Measurements from ENCODE around the gene ENTREP3.

ENTREP3 gene

DNA sequence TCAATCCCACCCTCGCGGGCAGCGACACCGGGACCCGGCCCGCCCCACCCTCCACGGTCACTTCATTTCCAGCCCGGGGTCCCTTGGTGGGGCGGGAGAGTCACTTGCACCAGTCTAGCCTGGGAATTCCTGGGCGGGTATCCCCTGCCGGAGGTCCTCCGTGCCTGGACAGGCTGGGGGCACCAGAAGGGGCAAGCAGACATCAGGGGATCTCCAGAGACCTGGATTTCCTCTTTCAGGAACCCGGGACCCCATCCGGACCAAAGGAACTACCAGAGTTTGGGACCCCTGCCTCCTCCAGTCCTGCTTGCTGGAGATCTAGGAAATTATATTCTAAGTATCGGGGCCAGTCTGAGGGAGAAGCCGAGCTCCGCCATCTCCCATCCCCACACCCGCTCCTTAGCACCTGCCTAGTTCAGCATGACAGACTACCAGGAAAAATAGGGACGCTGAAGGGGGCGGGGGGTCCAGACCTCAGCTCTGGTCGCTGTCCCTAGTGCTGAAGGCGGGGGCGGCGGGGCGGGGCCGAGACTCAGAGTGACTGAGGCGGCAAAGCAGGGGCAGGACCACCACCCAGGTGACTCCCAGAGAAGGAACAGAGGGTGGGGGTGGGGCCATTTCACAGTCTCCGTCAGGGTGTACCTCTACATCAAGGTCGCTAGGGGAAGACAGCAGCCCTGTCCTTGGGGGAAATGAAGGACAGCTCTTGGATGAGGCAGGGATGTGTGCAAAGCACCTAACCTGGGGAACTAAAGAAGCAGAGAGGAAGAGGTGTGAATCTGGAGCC is 22.8 kb upstream of the ENTREP3 start:
- DNase-seq: peak; percentile 88

DNA sequence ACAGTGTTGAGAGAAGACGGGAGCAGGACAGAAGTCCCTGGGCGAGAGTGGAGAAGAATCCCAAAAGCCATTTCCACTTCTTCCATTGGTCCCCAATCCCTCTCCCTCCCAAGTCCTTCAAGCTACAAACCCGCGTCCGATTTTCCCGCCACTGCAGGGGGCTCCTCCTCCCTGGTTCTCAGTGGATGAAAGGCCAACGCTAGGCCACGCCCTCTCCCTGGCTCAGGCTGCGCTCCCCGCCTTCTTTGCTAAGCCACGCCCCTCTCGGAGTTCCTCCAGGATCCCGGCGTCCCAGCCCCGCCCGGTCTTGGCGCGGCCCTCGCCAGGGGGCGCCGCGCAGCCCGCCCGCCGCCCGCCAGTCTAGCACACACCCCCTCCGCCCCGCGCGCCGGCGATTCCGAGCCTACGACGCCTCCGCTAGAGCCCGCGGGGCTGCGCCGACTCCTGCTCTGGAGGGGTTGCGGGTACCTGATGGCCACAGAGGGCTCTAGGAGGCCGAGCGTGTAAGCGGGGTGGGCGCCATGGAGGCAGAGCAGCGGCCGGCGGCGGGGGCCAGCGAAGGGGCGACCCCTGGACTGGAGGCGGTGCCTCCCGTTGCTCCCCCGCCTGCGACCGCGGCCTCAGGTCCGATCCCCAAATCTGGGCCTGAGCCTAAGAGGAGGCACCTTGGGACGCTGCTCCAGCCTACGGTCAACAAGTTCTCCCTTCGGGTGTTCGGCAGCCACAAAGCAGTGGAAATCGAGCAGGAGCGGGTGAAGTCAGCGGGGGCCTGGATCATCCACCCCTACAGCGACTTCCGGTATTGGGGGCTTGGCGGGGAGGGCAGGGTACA is 22.0 kb upstream of the ENTREP3 start, which contains the start of gene HCN3:
Gene HCN3 (plus strand): TSS at position 394 of the 832 bp plus-strand sequence. CDS start 128 bp downstream, at position 522.
- DNase-seq: peak; percentile 98

DNA sequence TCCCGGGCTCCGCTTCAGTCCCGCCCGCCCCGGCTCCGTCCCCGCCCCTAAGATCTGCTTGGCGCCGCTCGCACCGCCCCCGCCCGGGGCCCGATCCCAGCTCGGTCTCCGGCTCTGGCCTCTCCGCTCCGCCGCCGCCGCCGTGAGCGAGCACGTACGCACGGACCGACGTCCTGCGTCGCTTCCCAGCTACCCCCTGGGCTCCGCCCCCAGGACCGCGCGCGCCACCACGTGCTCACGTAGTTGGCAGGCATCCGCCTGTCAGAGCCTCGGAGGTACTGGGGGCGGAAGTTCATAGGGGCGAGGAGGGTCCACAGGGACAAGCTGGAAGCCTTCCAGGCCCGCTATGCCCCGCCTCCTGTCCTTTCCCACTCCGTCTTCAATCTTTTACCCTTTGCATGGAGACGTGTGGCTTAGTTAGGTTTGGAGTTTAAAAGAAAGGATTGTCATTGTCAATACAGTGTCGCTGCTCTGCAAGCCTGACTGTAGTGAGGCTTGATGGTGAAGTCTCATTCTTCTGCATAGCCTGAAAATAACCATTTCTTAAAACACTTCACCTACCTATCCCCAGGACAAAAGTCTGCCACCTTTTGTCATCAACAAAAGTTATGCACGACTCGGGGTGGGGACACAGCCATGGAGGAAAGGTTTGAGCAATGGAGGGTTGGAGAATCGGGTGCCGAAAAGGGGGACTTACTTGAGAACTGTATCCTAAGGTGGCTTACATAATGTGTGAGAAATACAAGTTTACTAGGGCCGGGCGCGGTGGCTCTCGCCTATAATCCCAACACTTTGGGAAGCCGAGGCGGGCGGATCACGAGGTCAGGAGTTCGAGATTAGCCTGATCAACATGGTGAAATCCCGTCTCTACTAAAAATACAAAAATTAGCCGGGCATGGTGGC is 18.3 kb upstream of the ENTREP3 start, which contains the start of gene CLK2:
Gene CLK2 (minus strand): TSS at position 162 of the 903 bp plus-strand sequence. CDS start 2,527 bp downstream, outside the sequence.
- peak; percentile 98 for DNase-seq

DNA sequence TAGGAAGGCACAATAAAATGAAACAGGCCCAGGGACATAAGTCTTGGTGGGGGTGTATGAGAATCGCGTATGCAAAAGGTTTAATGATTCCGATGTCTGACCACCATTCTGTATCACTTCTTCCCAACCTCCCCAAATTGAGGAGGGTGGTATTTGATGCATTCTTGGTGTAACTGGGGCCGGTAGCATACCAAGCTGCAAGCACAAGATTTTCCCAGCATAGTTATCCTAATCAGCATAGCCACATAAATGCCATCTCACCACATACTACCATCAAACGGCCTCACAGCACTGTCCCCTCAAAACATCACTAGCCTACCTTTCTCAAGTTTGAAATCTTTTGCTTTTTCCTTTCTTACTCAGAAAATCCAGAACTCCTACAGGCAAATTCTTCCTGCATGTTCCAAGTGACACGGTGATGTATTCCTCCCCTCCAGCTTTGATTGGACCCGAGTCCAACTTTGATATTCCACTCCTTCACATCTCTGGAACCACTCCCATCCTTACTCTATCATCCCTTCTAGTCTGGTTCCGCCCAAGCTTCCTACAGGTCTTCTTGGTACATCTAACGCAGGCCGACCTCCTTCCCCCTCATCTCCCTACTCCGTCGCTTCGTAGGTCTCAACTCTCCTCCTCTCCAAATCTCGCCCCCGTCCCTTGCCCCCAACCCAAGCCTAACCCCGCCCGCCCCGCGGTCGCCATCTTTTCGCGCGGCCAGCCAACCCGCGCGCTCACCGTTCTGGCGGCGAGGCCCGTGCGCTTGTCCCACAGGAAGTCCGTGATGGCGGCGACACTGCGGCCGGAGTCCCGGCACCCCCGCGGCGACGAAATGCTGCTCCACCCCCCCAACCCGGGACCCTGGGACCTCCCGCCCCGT is 17.4 kb upstream of the ENTREP3 start:
- peak; percentile 78 for DNase-seq

DNA sequence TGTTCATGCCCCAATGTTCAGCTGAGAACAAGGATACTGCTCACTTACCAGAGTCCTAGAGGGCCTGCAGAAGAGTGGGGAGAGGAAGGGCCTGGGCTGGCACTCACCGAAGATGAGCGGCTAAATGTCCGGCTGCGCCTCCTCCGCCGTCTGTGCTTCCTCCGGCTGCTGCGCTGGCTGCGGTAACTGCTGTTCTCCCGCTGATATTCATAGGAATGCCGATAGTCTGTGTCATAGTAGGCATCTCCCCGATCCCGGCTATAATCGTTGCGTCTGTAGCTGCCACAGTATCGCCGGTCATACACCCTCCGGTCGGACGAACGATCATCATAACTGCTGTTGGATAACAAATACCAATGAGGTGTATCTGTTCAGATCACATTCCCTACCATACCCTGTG is 14.1 kb upstream of the ENTREP3 start:
- DNase-seq: no peak

DNA sequence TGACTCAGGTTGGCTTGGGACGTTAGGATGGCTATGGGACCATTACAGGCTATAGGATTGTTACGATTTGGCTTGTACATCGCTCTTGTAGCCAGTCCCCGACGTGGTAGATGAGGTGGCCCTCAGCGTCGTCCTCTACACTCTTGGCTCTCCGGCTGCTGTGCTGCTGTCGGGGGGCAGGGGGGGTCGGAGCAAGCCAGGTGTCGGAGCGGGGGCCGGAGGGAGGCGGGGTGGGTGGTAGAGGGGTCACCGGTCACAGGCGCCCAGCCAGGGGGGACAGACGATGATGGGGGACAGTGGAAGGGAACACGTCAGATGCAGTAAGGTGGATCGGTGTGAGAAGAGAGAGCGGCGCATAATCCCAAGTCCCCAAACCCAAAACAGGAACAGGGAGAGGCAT is 13.3 kb upstream of the ENTREP3 start:
- no peak for DNase-seq

DNA sequence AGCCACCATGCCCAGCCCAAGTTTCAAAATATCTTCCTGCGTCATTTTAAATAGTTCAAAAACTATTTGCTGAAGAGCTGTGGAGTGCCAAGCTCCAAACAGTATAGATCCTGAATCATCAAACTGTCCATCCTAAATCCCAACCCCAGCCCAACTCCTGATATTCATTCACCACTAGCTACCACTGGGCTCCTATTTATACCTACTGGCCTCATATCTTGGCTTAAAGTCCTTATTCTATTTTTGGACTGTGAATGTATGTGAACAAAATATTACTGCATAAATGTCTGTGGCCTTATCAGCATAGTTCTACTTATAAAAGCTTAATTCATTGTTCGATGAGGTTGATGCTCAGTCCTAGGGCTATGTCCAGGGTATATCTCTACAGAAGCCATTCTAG is 12.1 kb upstream of the ENTREP3 start:
- no peak for DNase-seq

DNA sequence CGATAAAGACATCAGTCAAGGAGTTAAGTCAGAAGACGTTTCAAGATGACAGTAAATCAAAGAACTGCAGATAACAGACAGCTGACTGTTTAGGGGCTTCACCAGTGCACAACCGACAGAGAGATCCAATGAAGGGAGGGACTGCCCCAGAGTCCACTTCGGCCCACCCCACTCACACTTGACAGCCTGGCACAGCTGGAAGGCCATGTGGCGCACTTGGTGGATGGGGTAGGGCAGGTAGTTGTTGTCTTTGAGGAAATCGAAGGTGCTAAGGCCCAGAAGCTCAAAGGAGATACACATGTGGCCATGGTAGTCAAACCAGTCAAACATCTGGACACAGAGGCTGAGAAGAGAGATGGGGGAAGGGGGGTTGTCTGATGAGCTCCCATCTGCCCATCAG is 11.3 kb upstream of the ENTREP3 start:
- no peak for DNase-seq

DNA sequence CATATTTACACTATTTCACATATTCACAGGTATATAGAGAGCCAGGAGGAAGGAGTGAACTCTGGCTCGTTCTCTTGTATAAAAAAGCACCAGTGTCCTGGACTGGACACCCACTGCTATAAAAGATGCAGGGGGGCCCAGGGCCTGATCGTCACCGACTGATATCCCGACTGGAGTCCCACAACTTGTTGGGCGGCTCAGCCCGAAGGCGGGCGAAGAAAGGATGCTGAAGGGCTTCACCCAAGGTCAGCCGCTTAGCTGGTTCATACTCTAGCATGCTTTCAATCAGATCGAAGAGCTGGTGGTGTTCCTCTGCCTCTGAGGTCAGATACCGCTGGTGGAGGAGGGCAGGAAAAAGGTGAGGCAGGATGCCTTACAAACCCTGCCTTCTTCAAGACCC is 7.8 kb upstream of the ENTREP3 start:
- no peak for DNase-seq

DNA sequence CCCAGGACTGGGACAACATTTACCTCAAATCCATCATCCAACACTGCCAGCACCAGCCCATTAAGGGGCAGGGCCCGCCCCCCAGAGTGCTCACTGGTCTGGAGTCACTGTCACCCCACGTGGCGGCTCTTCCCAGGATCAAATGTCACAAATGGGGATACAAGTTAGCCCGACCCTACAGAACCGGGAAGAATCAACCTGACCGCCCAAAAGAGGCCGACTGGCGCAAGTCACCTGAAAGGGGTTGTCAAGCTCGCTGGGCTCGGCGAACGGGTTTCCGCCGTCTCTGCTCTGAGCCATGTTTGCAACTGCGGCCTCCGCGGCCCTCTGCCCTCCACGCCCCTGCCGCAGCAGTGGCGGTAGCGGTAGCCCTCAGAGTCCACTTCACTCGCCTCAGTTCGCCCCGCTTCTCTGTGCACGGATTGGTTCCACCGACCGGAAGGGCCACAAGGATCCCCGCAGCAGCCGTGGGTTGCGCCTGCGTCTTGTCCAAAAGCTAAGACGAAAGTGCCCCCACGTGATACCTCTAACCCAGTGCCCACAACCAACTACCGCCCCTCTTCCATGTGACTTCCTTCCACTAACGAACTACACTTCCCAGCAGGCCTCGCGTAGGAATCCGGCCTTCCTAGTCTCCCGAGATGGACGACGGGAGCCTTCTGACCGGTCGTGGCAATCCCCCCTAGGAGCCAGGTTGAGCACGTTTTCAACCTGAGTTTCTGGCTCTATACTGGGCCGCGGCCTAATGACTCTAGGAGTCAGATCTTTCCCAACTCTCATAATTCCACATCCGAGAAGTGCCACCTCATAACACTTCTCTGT is 6.8 kb upstream of the ENTREP3 start, which contains the start of gene SCAMP3:
Gene SCAMP3 (minus strand): TSS at position 509 of the 822 bp plus-strand sequence. CDS start 209 bp downstream, at position 300.
- DNase-seq: peak; percentile 98

DNA sequence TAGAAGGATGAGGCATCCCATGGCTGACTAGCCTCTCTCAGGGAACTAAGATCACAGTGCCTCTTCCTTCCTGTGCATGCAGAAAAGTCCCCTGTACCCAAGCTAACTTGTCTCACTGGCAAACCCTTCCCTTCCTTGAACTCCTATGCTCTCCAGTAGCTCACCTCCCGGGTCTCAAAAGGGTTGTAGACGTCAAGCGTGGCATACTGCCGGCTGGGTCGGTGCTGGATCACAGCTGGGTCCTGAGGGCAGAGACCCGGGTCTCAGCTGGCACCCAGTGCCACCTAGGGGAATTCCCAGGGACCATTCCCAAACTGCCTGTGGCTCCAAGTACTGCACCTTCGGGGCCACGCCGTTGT is 6.2 kb upstream of the ENTREP3 start:
- DNase-seq: peak; percentile 24

DNA sequence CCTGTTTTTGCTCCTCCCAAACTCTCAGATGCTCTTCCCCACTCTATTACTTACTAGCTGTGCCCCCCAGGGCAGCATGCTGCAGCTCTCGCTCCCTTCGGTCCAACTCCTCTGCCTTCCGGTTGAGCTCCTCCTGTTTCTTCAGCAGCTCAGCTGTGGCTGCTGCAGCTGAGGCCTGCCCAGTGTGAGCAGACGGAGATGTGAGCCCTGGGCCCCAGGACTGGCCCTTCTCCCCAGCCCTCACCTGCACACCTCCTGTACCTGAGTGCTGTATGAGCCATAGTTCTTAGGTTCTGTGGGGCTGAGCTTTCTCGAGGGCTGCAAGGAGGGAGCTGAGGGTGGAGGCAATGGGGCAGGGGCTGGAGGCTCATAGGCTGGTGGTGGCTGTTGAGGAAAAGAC is 5.0 kb upstream of the ENTREP3 start:
- no peak for DNase-seq

DNA sequence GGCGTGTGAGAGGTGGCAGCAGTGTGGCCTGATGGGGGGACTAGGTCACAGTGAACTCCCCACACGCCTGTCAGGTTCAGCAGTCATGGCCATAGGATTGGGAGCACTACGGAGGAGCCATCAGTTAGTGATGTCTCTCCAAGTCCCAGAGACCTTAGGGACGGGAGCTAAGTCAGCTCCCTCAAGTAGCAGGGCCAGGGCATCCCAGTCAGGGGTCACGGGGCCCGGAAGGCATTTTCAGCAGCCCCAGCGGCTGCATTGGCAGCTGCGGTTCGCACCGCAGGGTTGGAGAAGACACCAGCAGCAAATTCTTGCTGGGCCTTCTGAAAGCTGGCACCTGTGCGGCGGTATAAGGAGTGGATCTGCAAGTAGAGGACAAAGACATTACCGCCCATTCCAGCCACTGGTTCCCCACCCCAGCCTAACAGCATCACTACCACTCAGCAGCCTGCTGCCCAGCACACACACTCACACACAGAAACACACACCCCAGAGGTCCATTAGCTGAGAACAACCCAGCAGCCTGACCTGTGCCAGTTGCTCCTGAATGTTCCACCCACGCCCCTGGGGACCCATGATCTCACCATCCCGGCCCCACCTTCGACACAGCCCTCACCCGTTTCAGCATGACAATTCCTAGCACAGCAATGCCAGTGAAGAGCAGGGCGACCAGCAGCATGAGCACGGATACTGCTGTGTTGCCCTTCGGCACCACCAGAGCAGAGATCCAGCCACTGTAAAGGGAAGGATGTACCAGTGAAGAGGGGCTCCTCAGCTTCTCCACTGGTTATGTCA is 972 bp upstream of the ENTREP3 start:
- DNase-seq: no peak

DNA sequence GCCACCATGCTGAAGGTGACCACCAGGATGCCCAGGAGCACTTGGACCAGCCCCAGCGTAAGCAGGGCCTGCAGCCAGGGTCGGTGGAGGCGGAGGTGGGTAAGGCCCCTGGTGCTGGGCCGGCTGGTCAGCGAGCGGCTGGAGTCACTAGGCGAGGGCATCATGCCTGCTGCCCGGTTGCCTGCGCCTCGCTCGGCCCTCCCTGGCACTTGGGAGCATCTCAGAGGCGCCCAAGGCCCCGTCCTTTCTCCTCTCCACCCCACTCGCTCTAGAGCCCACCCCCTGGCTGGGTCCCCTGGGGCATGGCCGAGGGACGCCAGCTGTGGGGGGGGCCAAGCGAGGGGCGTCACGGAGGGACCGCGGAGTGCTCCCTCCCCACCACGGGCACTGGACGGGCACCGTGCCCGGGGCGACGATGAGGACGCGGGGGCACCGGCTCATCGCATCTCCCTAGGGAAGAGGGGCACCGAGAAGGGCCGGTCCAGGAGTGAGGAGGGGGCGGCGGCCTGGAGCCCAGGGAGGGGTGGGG is 505 bp downstream of the ENTREP3 start:
- peak; percentile 47 for DNase-seq

DNA sequence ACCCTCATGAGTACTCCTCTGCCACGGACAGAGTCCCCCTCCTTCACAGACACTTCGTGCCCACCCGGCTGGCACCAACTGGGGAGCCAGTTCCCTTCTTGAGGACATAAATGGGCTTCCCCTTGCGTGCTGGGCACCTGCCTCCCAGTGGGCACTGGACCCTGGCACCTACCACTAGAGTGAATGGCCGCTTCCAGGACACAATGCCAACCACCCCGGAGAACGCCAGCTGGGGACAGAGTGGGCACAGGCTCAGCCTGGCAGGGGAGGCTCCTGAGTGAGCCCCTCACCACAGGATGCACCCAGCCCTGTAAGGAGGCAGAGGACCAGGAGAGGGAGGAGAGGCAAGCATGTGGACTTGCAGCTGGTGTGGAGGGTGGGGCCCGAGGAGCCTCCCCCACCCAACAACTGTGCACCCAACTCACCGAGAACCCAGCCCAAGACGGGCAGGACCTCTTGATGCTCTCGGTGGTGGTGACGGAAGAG is 1.0 kb downstream of the ENTREP3 start:
- peak; percentile 45 for DNase-seq

DNA sequence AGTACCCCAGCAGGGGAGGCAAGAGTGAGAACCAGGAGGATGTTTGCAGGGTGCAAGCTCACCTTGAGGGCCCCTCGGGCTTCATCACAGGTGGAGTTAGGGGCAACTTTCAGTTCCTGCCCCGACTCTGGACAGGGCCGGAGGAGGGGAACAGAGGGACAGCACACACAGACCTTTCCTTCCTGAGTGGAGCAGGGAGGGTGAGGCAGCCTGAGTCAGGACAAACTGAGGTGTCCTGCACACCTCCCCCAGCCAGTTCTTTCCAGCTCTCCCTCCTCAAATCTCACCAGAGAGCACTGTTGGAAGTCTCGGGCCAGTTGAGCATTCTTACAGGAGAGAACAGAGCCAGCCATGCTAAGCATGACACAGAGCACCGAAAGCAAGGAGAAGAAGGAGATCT is 1.5 kb downstream of the ENTREP3 start:
- DNase-seq: no peak

DNA sequence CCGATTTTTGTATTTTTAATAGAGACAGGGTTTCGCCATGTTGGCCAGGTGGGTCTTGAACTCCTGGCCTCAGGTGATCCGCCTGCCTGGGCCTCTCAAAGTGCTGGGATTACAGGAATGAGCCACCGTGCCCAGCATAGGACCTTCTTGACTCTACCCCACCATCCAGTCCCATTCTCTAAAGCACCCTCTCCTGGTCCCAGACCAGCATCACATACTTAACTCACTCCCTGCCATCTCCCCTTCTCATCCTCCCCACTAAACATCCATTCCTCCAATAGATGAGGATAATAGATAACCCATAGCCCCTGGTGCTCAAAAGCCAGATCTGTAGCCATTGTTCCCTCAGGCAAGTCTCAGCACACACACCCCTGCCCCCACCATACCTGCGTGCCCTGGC is 2.1 kb downstream of the ENTREP3 start:
- DNase-seq: no peak

DNA sequence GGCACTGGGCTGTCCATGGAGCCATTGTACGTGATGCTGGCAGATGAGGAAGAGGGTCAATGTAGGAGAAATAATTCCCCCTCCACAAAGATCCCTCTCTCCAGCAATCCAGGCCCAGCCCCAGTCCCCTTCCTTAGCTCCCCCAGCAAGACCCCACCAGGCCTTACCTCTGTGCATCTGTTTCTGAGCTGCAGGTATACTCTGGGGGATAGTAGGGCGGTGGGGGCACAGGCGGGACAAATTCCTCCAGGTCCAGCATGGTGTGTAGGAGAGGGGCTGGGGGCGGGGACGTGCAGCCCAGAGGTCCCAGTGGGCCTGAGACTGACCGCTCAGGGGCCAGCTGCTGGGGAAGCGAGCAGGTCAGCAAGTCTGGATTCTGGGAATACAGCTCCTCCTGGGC is 3.7 kb downstream of the ENTREP3 start:
- no peak for DNase-seq

DNA sequence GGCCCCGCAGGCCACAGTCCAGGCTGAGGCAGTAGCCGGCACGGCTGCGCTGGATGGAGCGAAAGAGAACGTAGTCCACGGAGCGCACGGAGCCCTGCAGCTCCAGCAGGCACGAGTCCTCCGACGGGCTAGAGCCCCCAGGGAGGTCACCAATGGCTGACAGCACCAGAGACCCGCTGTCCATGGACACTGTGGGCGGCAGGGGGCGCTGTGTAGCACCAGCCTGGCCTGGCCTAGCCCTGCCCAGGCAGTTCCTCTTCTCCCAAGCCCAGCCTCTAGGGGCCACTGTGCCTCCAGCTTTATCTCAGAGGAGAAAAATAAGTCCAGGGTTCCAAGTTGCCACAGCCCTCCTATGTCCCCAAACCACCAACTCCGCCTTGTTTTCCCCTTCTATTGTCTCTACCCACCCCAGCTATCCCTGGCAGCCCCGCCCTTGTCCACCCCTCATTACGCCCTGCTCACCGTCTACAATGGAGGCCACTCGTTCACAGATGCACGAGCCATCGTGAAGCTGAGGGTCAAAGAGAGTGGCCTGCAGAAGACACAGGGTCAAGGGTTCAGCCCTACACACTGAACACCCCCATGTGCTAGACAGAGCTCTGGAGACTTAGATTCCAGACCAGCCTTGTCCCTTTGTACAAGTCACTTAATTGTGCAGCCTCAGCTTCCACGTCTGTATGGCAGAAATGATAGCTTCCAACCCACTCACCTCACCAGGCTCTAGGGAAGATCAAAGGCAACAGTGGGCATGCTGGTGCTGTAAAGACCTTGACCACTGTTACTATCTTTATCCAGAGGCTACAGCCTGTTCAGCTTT is 4.4 kb downstream of the ENTREP3 start:
- peak; percentile 89 for DNase-seq
